Natural killer cell (primary cell): Measurements from ENCODE around the gene PIGT. TPM values are rescaled to one million over a fixed set of nuclear protein-coding genes. Genes with fewer than 3 reads are reported as not detected.

Experiments used
- ATAC-seq, 3 donors: fragments of 150-1000 bp in 2 of 3; fragments of 200-7000 bp in 1 of 3; cut with Tn5 transposase; 1 replicate in 1 of 3; 2 replicates in 2 of 3; pipeline ENCODE4 v1.10.0; 2021; ENCODE audit warnings: mild to moderate bottlenecking in 2 of 3, moderate library complexity in 2 of 3
- DNase-seq, 2 donors: peaks; one replicate each; pipeline versions ENCODE4 v3.0.0 to v3.0.0-alpha.2; 2013 to 2021; ENCODE audit warnings: mixed read lengths in 1 of 2
- H3K27ac ChIP-seq: one replicate; pipeline ENCODE4 v1.5.1; 2013; ENCODE audit warnings: mild to moderate bottlenecking, low read length
- H3K27me3 ChIP-seq: one replicate; pipeline ENCODE4 v1.6.1; 2013; ENCODE audit warnings: low read length; ENCODE audit not compliant: control insufficient read depth, insufficient read depth
- H3K36me3 ChIP-seq: one replicate; pipeline ENCODE4 v1.6.1; 2013; ENCODE audit warnings: low read length; ENCODE audit not compliant: control insufficient read depth, insufficient read depth
- H3K4me1 ChIP-seq: one replicate; pipeline ENCODE4 v1.6.1; 2013; ENCODE audit warnings: low read length; ENCODE audit not compliant: control insufficient read depth, insufficient read depth
- H3K4me3 ChIP-seq: one replicate; pipeline ENCODE4 v1.5.1; 2013; ENCODE audit warnings: low read length
- H3K9me3 ChIP-seq: one replicate; pipeline ENCODE4 v1.6.1; 2013; ENCODE audit warnings: low read length; ENCODE audit not compliant: control insufficient read depth, insufficient read depth
- H3K27ac Mint-ChIP-seq, 2 donors: one replicate each; pipeline ENCODE4 v1.8.0; 2022; ENCODE audit warnings: mild to moderate bottlenecking in 2 of 2, mixed read lengths in 2 of 2, moderate library complexity in 1 of 2
- H3K27me3 Mint-ChIP-seq, 2 donors: one replicate each; pipeline ENCODE4 v1.8.0; 2022; ENCODE audit warnings: low read depth in 2 of 2, mixed read lengths in 2 of 2
- H3K36me3 Mint-ChIP-seq: one replicate; pipeline ENCODE4 v1.8.0; 2022; ENCODE audit warnings: mixed read lengths
- H3K4me1 Mint-ChIP-seq, 2 donors: one replicate each; pipeline ENCODE4 v1.8.0; 2022; ENCODE audit warnings: mixed read lengths in 2 of 2
- H3K4me3 Mint-ChIP-seq: one replicate; pipeline ENCODE4 v1.8.0; 2022; ENCODE audit warnings: mild to moderate bottlenecking, moderate library complexity, mixed read lengths
- H3K9me3 Mint-ChIP-seq, 2 donors: one replicate each; pipeline ENCODE4 v1.8.0; 2022; ENCODE audit warnings: mixed read lengths in 2 of 2
- CTCF ChIP-seq: fragments of 200-600 bp; IDR thresholded peaks from one replicate; pipeline ENCODE4 v1.8.0; 2022; ENCODE audit warnings: antibody characterized with exemption
- WGBS: methylation state at CpG from one replicate; pipeline ENCODE4 v1.1.7; 2013; ENCODE audit warnings: missing lambda C conversion rate; ENCODE audit not compliant: insufficient coverage; 5-methylcytosine and 5-hydroxymethylcytosine counted together
- intact Hi-C: fragments of 100-400 bp; cut with micrococcal nuclease; formaldehyde crosslinking; loops from one replicate; pipeline ENCODE4 v1.14.2; 2022
- total RNA-seq, 4 donors: library from RNA; stranded (reverse); fragments of 120-200 nt in 1 of 4; gene quantifications; one replicate each; pipeline versions ENCODE4 v1.2.3 to v1.2.4, GENCODE V29; 2013 to 2022

PIGT gene
- total RNA-seq, 3 donors from 2014 or later (not counting 1 experiment from before 2014, with no cell fraction given) = 173 to 190 (median 187) TPM

GRCh38 chr20:45419188-45420091 lies 3.5 kb downstream of the PIGT start:
- Mint-ChIP-seq H3K4me1 (peaks cover 36 to 43% of the 10 kb centered on the region in 2 donors), H3K4me3 (no peak overlapping the region), H3K9me3 (no peaks in the 10 kb centered on the region), H3K36me3 (peaks cover 15% of the 10 kb centered on the region), H3K27me3 (no peaks in the 10 kb centered on the region), H3K27ac (peak overlapping the region; percentile 33 to 62)
- H3K4me3 ChIP-seq = no peak overlapping the region
- H3K36me3 ChIP-seq = peaks cover 53% of the 10 kb centered on the region
- no peaks in the 10 kb centered on the region for H3K9me3 ChIP-seq
- 87% methylated on average over 15 of the region's 17 CpGs for WGBS
- TF ChIP-seq CTCF = no peak
- no peak for DNase-seq
- H3K27ac ChIP-seq = no peak overlapping the region
- no peaks in the 10 kb centered on the region for H3K27me3 ChIP-seq
- peaks cover 22% of the 10 kb centered on the region for H3K4me1 ChIP-seq
- intact Hi-C loops = no loop called here
- no peak for ATAC-seq

- H3K9me3 ChIP-seq = no peaks in the 10 kb centered on the region
- Mint-ChIP-seq H3K27me3 (no peaks in the 10 kb centered on the region), H3K4me3 (no peak overlapping the region), H3K27ac (peak overlapping the region in 1 of 2 donors; percentile 62), H3K36me3 (peaks cover 15% of the 10 kb centered on the region), H3K4me1 (peaks cover 35 to 43% of the 10 kb centered on the region in 2 donors), H3K9me3 (no peaks in the 10 kb centered on the region)
- WGBS = 96% methylated on average over 8 of the region's 8 CpGs
- H3K27ac ChIP-seq = no peak overlapping the region
- no peak for TF ChIP-seq CTCF
- no peak overlapping the region for H3K4me3 ChIP-seq
- peaks cover 22% of the 10 kb centered on the region for H3K4me1 ChIP-seq
- no peaks in the 10 kb centered on the region for H3K27me3 ChIP-seq
- peaks cover 57% of the 10 kb centered on the region for H3K36me3 ChIP-seq
- intact Hi-C loops = no loop called here
- no peak for ATAC-seq
- no peak for DNase-seq
Measured at GRCh38 chr20:45420125-45420524, 4.2 kb downstream of the PIGT start.

GRCh38 chr20:45423700-45424099 lies 7.8 kb downstream of the PIGT start:
- peaks cover 6% of the 10 kb centered on the region for H3K4me1 ChIP-seq
- no peak overlapping the region for H3K4me3 ChIP-seq
- intact Hi-C loops = no loop called here
- peaks cover 5 to 8% of the 10 kb centered on the region in 2 donors for H3K4me1 Mint-ChIP-seq
- H3K27me3 ChIP-seq = no peaks in the 10 kb centered on the region
- ATAC-seq = no peak
- no peak for DNase-seq
- H3K9me3 Mint-ChIP-seq = no peaks in the 10 kb centered on the region
- no peaks in the 10 kb centered on the region for H3K9me3 ChIP-seq
- H3K27ac ChIP-seq = no peak overlapping the region
- peaks cover 15% of the 10 kb centered on the region for H3K36me3 Mint-ChIP-seq
- no peak overlapping the region for H3K4me3 Mint-ChIP-seq
- TF ChIP-seq CTCF = no peak
- peaks cover 70% of the 10 kb centered on the region for H3K36me3 ChIP-seq
- WGBS = 100% methylated on average over 2 of the region's 2 CpGs
- no peak overlapping the region for H3K27ac Mint-ChIP-seq
- H3K27me3 Mint-ChIP-seq = no peaks in the 10 kb centered on the region
